Keratinocyte (primary cell): ENCODE results near the gene CD93.

Experiments
- EZH2 ChIP-seq: IDR thresholded peaks from one replicate; pipeline ENCODE4 v1.6.1; 2012; ENCODE audit warnings: inconsistent platforms, mild to moderate bottlenecking, low read length, moderate library complexity
- TF ChIP-seq, protein P1 (sequence below), 3 experiments: IDR thresholded peaks in 1 of 3; conservative IDR thresholded peaks in 1 of 3; optimal IDR thresholded peaks in 1 of 3; 2 replicates in 2 of 3; 3 replicates in 1 of 3; pipeline versions ENCODE3 to v1.5.1; 2011; ENCODE audit warnings: low read length in 3 of 3, mild to moderate bottlenecking in 3 of 3, moderate library complexity in 2 of 3, control low read depth in 1 of 3, inconsistent platforms in 1 of 3; ENCODE audit not compliant: insufficient read depth in 2 of 3; ENCODE audit errors: extremely low read depth in 1 of 3

GRCh38 chr20:23069108-23069507, 17.0 kb downstream of the CD93 start:
- TF ChIP-seq, protein P1, sequence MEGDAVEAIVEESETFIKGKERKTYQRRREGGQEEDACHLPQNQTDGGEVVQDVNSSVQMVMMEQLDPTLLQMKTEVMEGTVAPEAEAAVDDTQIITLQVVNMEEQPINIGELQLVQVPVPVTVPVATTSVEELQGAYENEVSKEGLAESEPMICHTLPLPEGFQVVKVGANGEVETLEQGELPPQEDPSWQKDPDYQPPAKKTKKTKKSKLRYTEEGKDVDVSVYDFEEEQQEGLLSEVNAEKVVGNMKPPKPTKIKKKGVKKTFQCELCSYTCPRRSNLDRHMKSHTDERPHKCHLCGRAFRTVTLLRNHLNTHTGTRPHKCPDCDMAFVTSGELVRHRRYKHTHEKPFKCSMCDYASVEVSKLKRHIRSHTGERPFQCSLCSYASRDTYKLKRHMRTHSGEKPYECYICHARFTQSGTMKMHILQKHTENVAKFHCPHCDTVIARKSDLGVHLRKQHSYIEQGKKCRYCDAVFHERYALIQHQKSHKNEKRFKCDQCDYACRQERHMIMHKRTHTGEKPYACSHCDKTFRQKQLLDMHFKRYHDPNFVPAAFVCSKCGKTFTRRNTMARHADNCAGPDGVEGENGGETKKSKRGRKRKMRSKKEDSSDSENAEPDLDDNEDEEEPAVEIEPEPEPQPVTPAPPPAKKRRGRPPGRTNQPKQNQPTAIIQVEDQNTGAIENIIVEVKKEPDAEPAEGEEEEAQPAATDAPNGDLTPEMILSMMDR (optimal IDR thresholded peaks at IDR 0.05 in 1 of 3, IDR thresholded peaks at IDR 0.05 in 1 of 3, conservative IDR thresholded peaks at IDR 0.05 in 1 of 3; ENCODE audit: extremely low read depth in 1 of 3, insufficient read depth in 2 of 3, low read length in 3 of 3) = no peak
- TF ChIP-seq EZH2 = no peak
